Parathyroid adenoma (tissue), 2 donors: Measurements from ENCODE around the gene MAPK1.

ENCODE experiments used
- H2AFZ ChIP-seq: fragments of 300-600 bp; sonication (generic); one replicate; pipeline ENCODE4 v1.7.0; 2017; ENCODE audit warnings: antibody characterized with exemption, mild to moderate bottlenecking
- H3K27ac ChIP-seq: fragments of 300-600 bp; sonication (generic); one replicate; pipeline ENCODE4 v1.7.0; 2017
- H3K27me3 ChIP-seq: fragments of 300-600 bp; sonication (generic); one replicate; pipeline ENCODE4 v1.7.0; 2017; ENCODE audit warnings: low read length; ENCODE audit not compliant: control insufficient read depth, insufficient read depth
- H3K36me3 ChIP-seq: fragments of 300-600 bp; sonication (generic); one replicate; pipeline ENCODE4 v1.7.0; 2017; ENCODE audit warnings: low read length; ENCODE audit not compliant: control insufficient read depth, insufficient read depth
- H3K4me1 ChIP-seq: fragments of 300-600 bp; sonication (generic); one replicate; pipeline ENCODE4 v1.7.0; 2017; ENCODE audit warnings: control low read depth
- H3K4me2 ChIP-seq: fragments of 300-600 bp; sonication (generic); one replicate; pipeline ENCODE4 v1.7.0; 2017; ENCODE audit warnings: low read length
- H3K4me3 ChIP-seq: fragments of 300-600 bp; sonication (generic); one replicate; pipeline ENCODE4 v1.7.0; 2017; ENCODE audit warnings: low read depth, low read length
- H3K79me2 ChIP-seq: fragments of 300-600 bp; sonication (generic); one replicate; pipeline ENCODE4 v1.7.0; 2017; ENCODE audit warnings: control low read depth
- H3K9ac ChIP-seq: fragments of 300-600 bp; sonication (generic); one replicate; pipeline ENCODE4 v1.7.0; 2017; ENCODE audit warnings: mild to moderate bottlenecking
- H3K9me3 ChIP-seq: fragments of 300-600 bp; sonication (generic); one replicate; pipeline ENCODE4 v1.7.0; 2017; ENCODE audit warnings: low read length; ENCODE audit not compliant: control insufficient read depth
- TF ChIP-seq, protein P1 (sequence below): fragments of 300-600 bp; sonication (generic); IDR thresholded peaks from one replicate; pipeline ENCODE4 v1.7.0; 2017; ENCODE audit warnings: antibody characterized with exemption, mild to moderate bottlenecking
- donor health status: primary hyperparathyroidism.

MAPK1 gene

DNA sequence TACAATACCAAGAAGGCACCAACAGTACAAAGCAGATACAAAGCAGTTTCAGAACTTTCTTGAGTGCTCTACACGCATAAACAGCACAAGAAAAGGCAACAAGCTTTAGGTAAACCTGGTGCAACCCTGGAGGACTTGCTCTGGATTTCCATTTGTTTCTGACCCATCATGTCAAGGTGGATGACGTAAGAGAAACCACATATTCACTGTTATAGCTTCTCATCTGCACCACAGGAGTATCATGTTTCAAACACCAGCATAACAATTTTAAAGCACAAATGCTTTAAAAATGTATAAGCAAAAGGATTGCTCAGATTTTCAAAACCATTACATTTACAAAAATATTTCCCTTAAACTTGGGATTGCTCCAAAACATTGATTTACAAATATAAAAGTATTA lies 106.8 kb downstream of the MAPK1 start:
- no peak overlapping the region for H3K9ac ChIP-seq
- no peak overlapping the region for H3K4me2 ChIP-seq
- H3K27ac ChIP-seq, result no peak overlapping the region
- H3K4me1 ChIP-seq, result no peaks in the 10 kb centered on the region
- no peak overlapping the region for H3K4me3 ChIP-seq
- no peaks in the 10 kb centered on the region for H3K27me3 ChIP-seq
- H3K9me3 ChIP-seq, result no peaks in the 10 kb centered on the region
- no peak overlapping the region for H2AFZ ChIP-seq
- no peaks in the 10 kb centered on the region for H3K79me2 ChIP-seq
- TF ChIP-seq, protein P1, sequence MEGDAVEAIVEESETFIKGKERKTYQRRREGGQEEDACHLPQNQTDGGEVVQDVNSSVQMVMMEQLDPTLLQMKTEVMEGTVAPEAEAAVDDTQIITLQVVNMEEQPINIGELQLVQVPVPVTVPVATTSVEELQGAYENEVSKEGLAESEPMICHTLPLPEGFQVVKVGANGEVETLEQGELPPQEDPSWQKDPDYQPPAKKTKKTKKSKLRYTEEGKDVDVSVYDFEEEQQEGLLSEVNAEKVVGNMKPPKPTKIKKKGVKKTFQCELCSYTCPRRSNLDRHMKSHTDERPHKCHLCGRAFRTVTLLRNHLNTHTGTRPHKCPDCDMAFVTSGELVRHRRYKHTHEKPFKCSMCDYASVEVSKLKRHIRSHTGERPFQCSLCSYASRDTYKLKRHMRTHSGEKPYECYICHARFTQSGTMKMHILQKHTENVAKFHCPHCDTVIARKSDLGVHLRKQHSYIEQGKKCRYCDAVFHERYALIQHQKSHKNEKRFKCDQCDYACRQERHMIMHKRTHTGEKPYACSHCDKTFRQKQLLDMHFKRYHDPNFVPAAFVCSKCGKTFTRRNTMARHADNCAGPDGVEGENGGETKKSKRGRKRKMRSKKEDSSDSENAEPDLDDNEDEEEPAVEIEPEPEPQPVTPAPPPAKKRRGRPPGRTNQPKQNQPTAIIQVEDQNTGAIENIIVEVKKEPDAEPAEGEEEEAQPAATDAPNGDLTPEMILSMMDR, result no peak
- H3K36me3 ChIP-seq, result no peaks in the 10 kb centered on the region

DNA sequence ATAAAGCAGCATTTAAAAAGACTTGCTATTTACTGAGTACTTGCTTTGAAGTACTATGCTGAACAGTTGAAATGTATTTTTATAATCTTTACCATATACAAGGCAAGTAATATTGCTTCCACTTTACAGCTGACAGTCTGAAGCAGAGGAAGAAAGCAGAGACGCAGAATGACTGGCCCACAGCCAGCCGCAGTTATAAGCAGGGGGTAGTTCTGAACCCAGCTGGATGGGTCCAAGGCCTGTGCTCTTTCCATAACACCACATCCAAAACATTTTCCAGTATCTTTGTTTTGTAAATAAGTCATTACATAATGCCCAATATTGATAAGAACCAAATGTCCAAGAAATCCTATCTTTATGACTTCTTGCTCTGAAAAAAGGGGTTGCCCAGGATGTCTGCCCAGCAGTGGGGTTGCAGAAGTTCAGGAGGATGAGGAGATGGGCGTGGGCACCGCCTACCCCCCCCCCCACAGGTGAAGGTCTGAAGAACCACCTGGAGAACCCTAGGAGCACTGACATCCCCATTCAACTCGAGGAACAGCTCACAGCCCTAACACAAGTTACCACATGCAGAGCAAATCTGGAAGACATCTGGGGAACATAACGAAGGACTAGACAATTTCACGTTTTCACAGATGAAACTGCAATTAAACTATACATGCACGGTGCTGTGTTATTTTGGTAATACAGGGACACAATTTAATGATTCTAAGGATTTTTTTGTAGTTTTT lies 107.6 kb downstream of the MAPK1 start:
- H3K27me3 ChIP-seq, result no peaks in the 10 kb centered on the region
- no peak overlapping the region for H3K4me2 ChIP-seq
- H3K27ac ChIP-seq, result no peak overlapping the region
- no peak overlapping the region for H2AFZ ChIP-seq
- no peak overlapping the region for H3K4me3 ChIP-seq
- no peaks in the 10 kb centered on the region for H3K79me2 ChIP-seq
- H3K4me1 ChIP-seq, result no peaks in the 10 kb centered on the region
- TF ChIP-seq, protein P1, result no peak
- no peaks in the 10 kb centered on the region for H3K36me3 ChIP-seq
- H3K9me3 ChIP-seq, result no peaks in the 10 kb centered on the region
- no peak overlapping the region for H3K9ac ChIP-seq

DNA sequence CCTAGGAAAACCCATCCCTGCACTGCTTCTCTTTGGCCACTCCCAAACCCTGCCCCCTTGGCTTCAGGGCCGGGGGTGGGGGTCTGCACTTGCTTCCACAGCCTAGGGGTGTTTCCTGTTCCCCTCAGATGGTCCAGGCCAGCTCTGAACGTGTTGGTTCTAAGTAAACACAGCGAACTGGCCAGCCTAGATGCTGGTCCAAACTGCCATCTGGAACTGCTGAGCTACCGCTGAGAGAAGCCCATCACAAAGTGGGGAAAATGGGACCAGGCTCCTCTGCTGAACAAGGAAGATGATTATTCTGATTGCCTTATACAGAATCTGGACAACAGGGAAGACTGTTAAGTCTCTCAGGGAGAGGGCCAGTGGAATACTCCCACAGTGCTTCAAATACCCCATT lies 108.4 kb downstream of the MAPK1 start:
- TF ChIP-seq, protein P1, result no peak
- Histone ChIP-seq H3K36me3 (no peaks in the 10 kb centered on the region), H3K27me3 (no peaks in the 10 kb centered on the region), H2AFZ (no peak overlapping the region), H3K4me3 (no peak overlapping the region), H3K4me1 (no peaks in the 10 kb centered on the region), H3K9me3 (no peaks in the 10 kb centered on the region), H3K4me2 (no peak overlapping the region), H3K9ac (no peak overlapping the region), H3K27ac (no peak overlapping the region), H3K79me2 (no peaks in the 10 kb centered on the region)

DNA sequence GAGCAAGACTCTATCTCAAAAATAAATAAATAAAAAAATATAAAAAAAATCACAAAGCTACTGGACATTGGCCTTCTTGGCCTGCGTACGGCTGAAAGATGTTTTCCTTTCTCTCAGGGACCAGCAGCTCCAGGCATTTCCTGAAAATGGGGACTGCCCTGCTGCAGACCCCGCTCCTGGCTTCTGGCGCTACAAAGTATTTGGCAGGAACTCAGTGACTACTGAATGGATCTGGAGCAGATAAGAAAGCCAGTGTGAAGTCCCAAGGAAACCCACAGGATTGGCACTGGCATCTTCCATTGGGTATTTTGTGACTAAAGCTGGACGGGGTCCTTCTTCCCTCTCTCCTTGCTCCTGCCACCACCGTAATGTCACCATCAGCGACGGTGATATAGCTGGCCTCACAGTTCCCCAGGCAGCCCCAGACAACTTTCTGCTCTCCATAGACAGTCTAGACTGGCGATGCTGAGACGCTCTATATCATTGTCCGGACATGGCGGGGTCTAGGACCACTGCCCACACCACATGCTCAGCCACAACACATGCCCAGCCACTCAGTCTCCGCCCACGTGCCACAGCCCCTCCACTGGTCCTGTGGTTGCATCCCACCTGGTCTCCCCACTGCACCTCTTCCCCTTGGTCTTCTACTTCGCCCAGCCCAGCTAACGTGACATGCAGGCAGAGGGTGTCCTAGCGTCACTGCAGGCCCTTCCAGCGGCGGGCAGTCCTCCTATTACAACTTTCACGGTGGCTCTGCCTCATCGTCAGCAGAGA lies 109.2 kb downstream of the MAPK1 start:
- Histone ChIP-seq H3K79me2 (no peaks in the 10 kb centered on the region), H3K27ac (no peak overlapping the region), H3K4me2 (no peak overlapping the region), H3K4me1 (no peaks in the 10 kb centered on the region), H3K27me3 (no peaks in the 10 kb centered on the region), H2AFZ (no peak overlapping the region), H3K9me3 (no peaks in the 10 kb centered on the region), H3K4me3 (no peak overlapping the region), H3K36me3 (no peaks in the 10 kb centered on the region), H3K9ac (no peak overlapping the region)
- TF ChIP-seq, protein P1, result no peak
